ENCODE measurements around the gene PAN3. TPM values are rescaled to one million over a fixed set of nuclear protein-coding genes. Genes with fewer than 3 reads are reported as not detected.

The PAN3 gene
- polyA plus RNA-seq, 1 experiment = 10.7 TPM

DNA sequence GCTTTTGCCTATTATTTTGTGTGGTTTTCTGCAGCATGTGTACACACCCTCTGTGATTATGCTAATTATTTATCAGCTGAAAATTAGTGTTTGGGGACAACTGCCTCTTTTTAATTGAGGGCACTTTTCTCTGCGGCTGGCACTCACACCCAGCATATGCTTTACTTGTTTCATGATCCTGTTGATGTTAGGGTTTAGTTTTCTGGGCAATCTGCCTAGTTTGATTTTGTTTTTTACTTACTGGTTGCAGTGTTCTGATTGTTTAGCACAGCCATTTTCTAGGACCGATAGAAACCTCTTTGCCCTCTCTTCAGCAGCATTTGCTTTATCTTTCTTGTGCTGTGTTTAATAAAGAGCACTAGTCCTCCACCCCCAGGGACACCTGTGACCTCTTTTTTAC, 161.6 kb downstream of the PAN3 start:
- Histone ChIP-seq H3K36me3 (ENCODE audit: control insufficient read depth, insufficient read depth, low read length) (peaks cover 3% of the 10 kb centered on the region; the same call in 1 of the 2 replicates), H3K4me3 (ENCODE audit: low read depth, low read length) (no peak overlapping the region), H3K27me3 (ENCODE audit: control insufficient read depth, insufficient read depth, low read length) (no peaks in the 10 kb centered on the region)
- ChIA-PET CTCF (no interaction called here), POLR2A (no interaction called here)
- DNase-seq (ENCODE audit: low read depth) = no peak
- TF ChIP-seq, protein P1, sequence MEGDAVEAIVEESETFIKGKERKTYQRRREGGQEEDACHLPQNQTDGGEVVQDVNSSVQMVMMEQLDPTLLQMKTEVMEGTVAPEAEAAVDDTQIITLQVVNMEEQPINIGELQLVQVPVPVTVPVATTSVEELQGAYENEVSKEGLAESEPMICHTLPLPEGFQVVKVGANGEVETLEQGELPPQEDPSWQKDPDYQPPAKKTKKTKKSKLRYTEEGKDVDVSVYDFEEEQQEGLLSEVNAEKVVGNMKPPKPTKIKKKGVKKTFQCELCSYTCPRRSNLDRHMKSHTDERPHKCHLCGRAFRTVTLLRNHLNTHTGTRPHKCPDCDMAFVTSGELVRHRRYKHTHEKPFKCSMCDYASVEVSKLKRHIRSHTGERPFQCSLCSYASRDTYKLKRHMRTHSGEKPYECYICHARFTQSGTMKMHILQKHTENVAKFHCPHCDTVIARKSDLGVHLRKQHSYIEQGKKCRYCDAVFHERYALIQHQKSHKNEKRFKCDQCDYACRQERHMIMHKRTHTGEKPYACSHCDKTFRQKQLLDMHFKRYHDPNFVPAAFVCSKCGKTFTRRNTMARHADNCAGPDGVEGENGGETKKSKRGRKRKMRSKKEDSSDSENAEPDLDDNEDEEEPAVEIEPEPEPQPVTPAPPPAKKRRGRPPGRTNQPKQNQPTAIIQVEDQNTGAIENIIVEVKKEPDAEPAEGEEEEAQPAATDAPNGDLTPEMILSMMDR (IDR thresholded peaks at IDR 0.05; ENCODE audit: insufficient read depth, low read depth, low read length) = no peak

DNA sequence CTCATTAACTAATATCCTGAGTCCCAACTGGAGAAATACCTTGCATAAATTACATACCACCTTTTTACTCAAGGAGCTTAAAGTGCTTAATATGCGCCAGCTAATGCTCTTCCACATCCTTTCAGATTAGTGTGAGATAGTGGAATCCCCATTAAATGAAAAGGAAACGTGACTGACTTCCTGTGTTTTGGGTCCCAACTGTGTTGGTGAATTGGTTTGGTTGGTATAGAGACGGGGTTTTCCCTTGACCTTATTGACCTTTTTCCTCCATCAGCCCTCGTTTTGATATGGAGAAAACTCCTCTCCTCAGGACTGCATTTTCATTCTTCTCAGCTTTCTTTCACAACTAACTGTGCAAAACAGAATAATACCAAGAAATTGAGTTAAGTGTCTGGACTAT, 163.5 kb downstream of the PAN3 start:
- ChIA-PET POLR2A (no interaction called here), CTCF (interaction anchor here (1.0 kb wide), 1 partner anchor 10 kb away, joined by 5 read pairs; no protein-coding TSS in a partner anchor)
- Histone ChIP-seq H3K36me3 (ENCODE audit: control insufficient read depth, insufficient read depth, low read length) (peaks cover 9% of the 10 kb centered on the region), H3K27me3 (ENCODE audit: control insufficient read depth, insufficient read depth, low read length) (no peaks in the 10 kb centered on the region), H3K4me3 (ENCODE audit: low read depth, low read length) (no peak overlapping the region)
- TF ChIP-seq, protein P1 (IDR thresholded peaks at IDR 0.05; ENCODE audit: insufficient read depth, low read depth, low read length) = no peak
- DNase-seq (ENCODE audit: low read depth) = no peak

DNA sequence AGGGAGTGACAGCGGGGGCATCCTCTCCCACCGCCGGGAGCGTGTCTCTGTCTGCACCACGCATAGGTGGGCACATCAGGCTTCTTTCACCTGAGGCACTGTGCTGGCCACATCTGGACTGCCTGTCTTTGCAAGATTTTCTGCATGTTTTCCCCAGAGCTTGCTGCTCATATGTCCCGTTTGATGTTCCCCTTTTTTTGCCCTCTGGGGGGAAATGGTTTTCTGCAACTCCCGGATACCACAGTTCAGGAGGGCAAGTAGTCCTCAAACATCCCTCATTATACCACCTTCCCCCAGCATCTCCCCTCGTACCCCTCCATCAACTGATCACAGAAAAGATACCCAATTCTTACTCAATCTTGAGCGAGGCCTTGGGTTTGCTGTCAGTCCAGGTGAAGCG, 168.0 kb downstream of the PAN3 start:
- no peak for DNase-seq (ENCODE audit: low read depth)
- TF ChIP-seq, protein P1 (IDR thresholded peaks at IDR 0.05; ENCODE audit: insufficient read depth, low read depth, low read length) = no peak
- ChIA-PET CTCF (no interaction called here), POLR2A (no interaction called here)
- Histone ChIP-seq H3K4me3 (ENCODE audit: low read depth, low read length) (no peak overlapping the region), H3K27me3 (ENCODE audit: control insufficient read depth, insufficient read depth, low read length) (no peaks in the 10 kb centered on the region), H3K36me3 (ENCODE audit: control insufficient read depth, insufficient read depth, low read length) (peaks cover 9% of the 10 kb centered on the region)

DNA sequence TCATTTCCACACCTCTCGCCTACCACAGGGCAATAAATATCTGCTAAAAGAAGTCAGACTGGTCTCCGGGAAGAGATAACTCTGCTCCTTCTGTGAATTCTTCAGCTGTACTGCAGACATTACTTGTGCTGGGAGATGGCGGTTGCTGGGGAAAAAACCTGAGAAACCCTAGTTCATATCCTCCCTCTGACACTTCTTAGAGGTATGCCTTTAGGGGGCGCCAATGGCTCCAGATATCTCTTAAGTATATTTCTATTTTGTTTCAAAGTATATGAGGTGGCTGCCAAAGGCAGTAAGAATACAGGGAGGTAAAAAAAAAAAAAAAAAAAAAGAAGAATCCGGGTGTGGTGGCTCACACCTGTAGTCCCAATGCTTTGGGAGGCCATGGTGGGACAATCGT, 175.2 kb downstream of the PAN3 start:
- Histone ChIP-seq H3K27me3 (ENCODE audit: control insufficient read depth, insufficient read depth, low read length) (no peaks in the 10 kb centered on the region), H3K36me3 (ENCODE audit: control insufficient read depth, insufficient read depth, low read length) (peaks cover 3% of the 10 kb centered on the region), H3K4me3 (ENCODE audit: low read depth, low read length) (no peak overlapping the region)
- POLR2A ChIA-PET = no interaction called here
- CTCF ChIA-PET = interaction anchor here (0.7 to 1.4 kb wide), 2 partner anchors 305 to 481 kb away, joined by 3 to 4 read pairs; no protein-coding TSS in a partner anchor
- DNase-seq (ENCODE audit: low read depth) = no peak
- TF ChIP-seq, protein P1 (IDR thresholded peaks at IDR 0.05; ENCODE audit: insufficient read depth, low read depth, low read length) = peak; percentile 41

DNA sequence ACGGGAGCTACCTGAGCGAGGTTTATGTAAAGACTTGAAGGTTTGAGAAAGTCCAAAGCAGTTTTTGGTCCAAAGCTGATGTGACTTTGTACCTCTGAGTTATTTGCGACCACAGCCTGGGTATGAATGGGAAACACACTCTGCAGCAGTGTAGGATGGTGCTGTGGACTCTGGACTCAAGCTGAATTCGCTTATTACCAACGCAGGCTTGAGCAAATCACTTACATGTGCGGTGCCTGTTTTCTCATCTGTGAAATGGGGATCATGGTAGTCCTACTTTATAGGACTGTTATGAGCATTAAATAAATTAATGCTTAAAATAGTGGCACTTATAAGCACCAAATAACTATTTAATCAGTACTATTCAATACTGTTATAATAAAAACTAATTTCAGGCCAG, 176.5 kb downstream of the PAN3 start:
- Histone ChIP-seq H3K4me3 (ENCODE audit: low read depth, low read length) (no peak overlapping the region), H3K27me3 (ENCODE audit: control insufficient read depth, insufficient read depth, low read length) (no peaks in the 10 kb centered on the region), H3K36me3 (ENCODE audit: control insufficient read depth, insufficient read depth, low read length) (peaks cover 3% of the 10 kb centered on the region)
- POLR2A ChIA-PET = no interaction called here
- TF ChIP-seq, protein P1 (IDR thresholded peaks at IDR 0.05; ENCODE audit: insufficient read depth, low read depth, low read length) = no peak
- CTCF ChIA-PET = interaction anchor here (0.7 to 1.4 kb wide), 7 partner anchors 12 to 482 kb away, joined by 3 to 4 read pairs (median 3); partner anchors contain the start of gene POMP
- no peak for DNase-seq (ENCODE audit: low read depth)
